Central memory CD8-positive, alpha-beta T cell (primary cell): ENCODE data around the gene HOXC5.
A peak's percentile ranks its signal among the peaks of the same experiment; 100 is the strongest.

Experiments
- ATAC-seq: fragments of 150-1000 bp; cut with Tn5 transposase; replicated peaks from 2 replicates; pipeline ENCODE4 v1.10.0; 2022; ENCODE audit warnings: mild to moderate bottlenecking, moderate FRiP score, moderate number of reproducible peaks; ENCODE audit not compliant: poor library complexity, severe bottlenecking; ENCODE audit errors: extremely low read depth
- DNase-seq, 2 donors: peaks; one replicate each; pipeline ENCODE4 v3.0.0; 2021; ENCODE audit warnings: low spot score in 2 of 2
- H3K27ac Mint-ChIP-seq: one replicate; pipeline ENCODE4 v1.8.0; 2022; ENCODE audit warnings: low read depth, mild to moderate bottlenecking, moderate library complexity, mixed read lengths
- H3K27me3 Mint-ChIP-seq: one replicate; pipeline ENCODE4 v1.8.0; 2022; ENCODE audit warnings: mixed read lengths
- H3K36me3 Mint-ChIP-seq: one replicate; pipeline ENCODE4 v1.8.0; 2022; ENCODE audit warnings: mild to moderate bottlenecking, moderate library complexity, mixed read lengths; ENCODE audit not compliant: insufficient read depth
- H3K4me1 Mint-ChIP-seq: one replicate; pipeline ENCODE4 v1.8.0; 2022; ENCODE audit warnings: mixed read lengths
- H3K4me3 Mint-ChIP-seq: one replicate; pipeline ENCODE4 v1.8.0; 2022; ENCODE audit warnings: mild to moderate bottlenecking, moderate library complexity, mixed read lengths
- H3K9me3 Mint-ChIP-seq: one replicate; pipeline ENCODE4 v1.8.0; 2022; ENCODE audit warnings: mixed read lengths

The HOXC5 gene

GRCh38 chr12:53998110-53998899 is 34.5 kb upstream of the HOXC5 start:
- Mint-ChIP-seq H3K9me3 (no peaks in the 10 kb centered on the region), H3K36me3 (peaks cover 21% of the 10 kb centered on the region), H3K27me3 (peaks cover 100% of the 10 kb centered on the region), H3K4me1 (peaks cover 42% of the 10 kb centered on the region), H3K4me3 (no peak overlapping the region), H3K27ac (no peak overlapping the region)
- DNase-seq = no peak
- ATAC-seq = no peak

- peaks cover 36% of the 10 kb centered on the region for H3K4me1 Mint-ChIP-seq
Measured at GRCh38 chr12:53998900-53999236, 34.0 kb upstream of the HOXC5 start.

GRCh38 chr12:53999559-54000115 is 33.2 kb upstream of the HOXC5 start:
- Mint-ChIP-seq H3K27ac (no peak overlapping the region), H3K36me3 (peaks cover 13% of the 10 kb centered on the region), H3K4me3 (peak overlapping the region; percentile 61), H3K4me1 (peaks cover 31% of the 10 kb centered on the region), H3K27me3 (peaks cover 100% of the 10 kb centered on the region), H3K9me3 (no peaks in the 10 kb centered on the region)
- no peak for ATAC-seq
- DNase-seq = no peak

More at GRCh38 chr12:53998900-53999236, 34.0 kb upstream of the HOXC5 start:
- no peaks in the 10 kb centered on the region for H3K9me3 Mint-ChIP-seq
- peaks cover 100% of the 10 kb centered on the region for H3K27me3 Mint-ChIP-seq
- peaks cover 17% of the 10 kb centered on the region for H3K36me3 Mint-ChIP-seq
- H3K27ac Mint-ChIP-seq = no peak overlapping the region
- DNase-seq (no peak), ATAC-seq (no peak)
- H3K4me3 Mint-ChIP-seq = no peak overlapping the region

GRCh38 chr12:54000116-54001114 is 32.4 kb upstream of the HOXC5 start, which contains the start of gene HOXC9:
HOXC9 (plus strand) TSS chr12:54000161; CDS start chr12:54000189, 28 bp downstream.
- peaks cover 100% of the 10 kb centered on the region for H3K27me3 Mint-ChIP-seq
- peaks cover 13% of the 10 kb centered on the region for H3K36me3 Mint-ChIP-seq
- ATAC-seq = no peak
- H3K27ac Mint-ChIP-seq = no peak within 1 kb of the TSS
- H3K9me3 Mint-ChIP-seq = no peaks in the 10 kb centered on the region
- peaks cover 27% of the 10 kb centered on the region for H3K4me1 Mint-ChIP-seq
- DNase-seq = no peak
- peak within 1 kb of the TSS; percentile 61 for H3K4me3 Mint-ChIP-seq

GRCh38 chr12:54001283-54002187 is 31.3 kb upstream of the HOXC5 start:
- Mint-ChIP-seq H3K27ac (no peak overlapping the region), H3K36me3 (peaks cover 20% of the 10 kb centered on the region), H3K27me3 (peaks cover 100% of the 10 kb centered on the region), H3K9me3 (no peaks in the 10 kb centered on the region), H3K4me1 (peaks cover 29% of the 10 kb centered on the region), H3K4me3 (no peak overlapping the region)
- ATAC-seq (no peak), DNase-seq (no peak)

GRCh38 chr12:54002278-54002914 is 30.5 kb upstream of the HOXC5 start:
- Mint-ChIP-seq H3K36me3 (peaks cover 20% of the 10 kb centered on the region), H3K4me1 (peaks cover 27% of the 10 kb centered on the region), H3K27me3 (peaks cover 100% of the 10 kb centered on the region), H3K27ac (no peak overlapping the region), H3K9me3 (no peaks in the 10 kb centered on the region), H3K4me3 (no peak overlapping the region)
- no peak for ATAC-seq
- no peak for DNase-seq

- no peaks in the 10 kb centered on the region for H3K9me3 Mint-ChIP-seq
- peaks cover 100% of the 10 kb centered on the region for H3K27me3 Mint-ChIP-seq
- H3K27ac Mint-ChIP-seq = no peak overlapping the region
- H3K4me3 Mint-ChIP-seq = no peak overlapping the region
- peaks cover 20% of the 10 kb centered on the region for H3K36me3 Mint-ChIP-seq
- DNase-seq (no peak), ATAC-seq (no peak)
- peaks cover 23% of the 10 kb centered on the region for H3K4me1 Mint-ChIP-seq
Measured at GRCh38 chr12:54002915-54003389, 29.9 kb upstream of the HOXC5 start.

GRCh38 chr12:54003625-54004024 is 29.2 kb upstream of the HOXC5 start:
- no peak for DNase-seq
- Mint-ChIP-seq H3K4me1 (peaks cover 24% of the 10 kb centered on the region), H3K36me3 (peaks cover 23% of the 10 kb centered on the region), H3K9me3 (no peaks in the 10 kb centered on the region), H3K27ac (no peak overlapping the region), H3K27me3 (peaks cover 100% of the 10 kb centered on the region), H3K4me3 (no peak overlapping the region)
- ATAC-seq = no peak

- H3K4me1 Mint-ChIP-seq = peaks cover 30% of the 10 kb centered on the region
- H3K27ac Mint-ChIP-seq = no peak overlapping the region
- DNase-seq = no peak
- no peaks in the 10 kb centered on the region for H3K9me3 Mint-ChIP-seq
- peaks cover 27% of the 10 kb centered on the region for H3K36me3 Mint-ChIP-seq
- ATAC-seq = no peak
- no peak overlapping the region for H3K4me3 Mint-ChIP-seq
- peaks cover 100% of the 10 kb centered on the region for H3K27me3 Mint-ChIP-seq
Measured at GRCh38 chr12:54004063-54004840, 28.6 kb upstream of the HOXC5 start.

- H3K27ac Mint-ChIP-seq = no peak overlapping the region
Measured at GRCh38 chr12:54004841-54005530, 27.9 kb upstream of the HOXC5 start.

More at GRCh38 chr12:54004841-54005530, 27.9 kb upstream of the HOXC5 start:
- ATAC-seq (no peak), DNase-seq (no peak)
- H3K27me3 Mint-ChIP-seq = peaks cover 100% of the 10 kb centered on the region
- H3K4me1 Mint-ChIP-seq = peaks cover 32% of the 10 kb centered on the region
- no peaks in the 10 kb centered on the region for H3K9me3 Mint-ChIP-seq
- H3K36me3 Mint-ChIP-seq = peaks cover 25% of the 10 kb centered on the region
- H3K4me3 Mint-ChIP-seq = no peak overlapping the region
